PFSK-1 (cell line): ENCODE results near the gene CACHD1.

Experiments
- POLR2AphosphoS5 ChIP-seq: IDR thresholded peaks from 2 replicates; pipeline ENCODE4 v1.6.1; 2012; ENCODE audit warnings: low read depth, mild to moderate bottlenecking, control low read depth, low read length, moderate library complexity
- REST ChIP-seq, 2 experiments: IDR thresholded peaks; 2 replicates each; pipeline versions ENCODE4 v1.6.1 to v1.8.0; 2011 to 2012; ENCODE audit warnings: low read depth in 2 of 2, low read length in 2 of 2, control low read depth in 1 of 2, inconsistent platforms in 1 of 2, mild to moderate bottlenecking in 1 of 2, moderate library complexity in 1 of 2; ENCODE audit not compliant: insufficient read depth in 1 of 2
- SIN3A ChIP-seq: IDR thresholded peaks from 2 replicates; pipeline ENCODE4 v1.6.1; 2012; ENCODE audit warnings: mild to moderate bottlenecking, low read length, moderate library complexity, borderline replicate concordance; ENCODE audit not compliant: insufficient read depth

DNA sequence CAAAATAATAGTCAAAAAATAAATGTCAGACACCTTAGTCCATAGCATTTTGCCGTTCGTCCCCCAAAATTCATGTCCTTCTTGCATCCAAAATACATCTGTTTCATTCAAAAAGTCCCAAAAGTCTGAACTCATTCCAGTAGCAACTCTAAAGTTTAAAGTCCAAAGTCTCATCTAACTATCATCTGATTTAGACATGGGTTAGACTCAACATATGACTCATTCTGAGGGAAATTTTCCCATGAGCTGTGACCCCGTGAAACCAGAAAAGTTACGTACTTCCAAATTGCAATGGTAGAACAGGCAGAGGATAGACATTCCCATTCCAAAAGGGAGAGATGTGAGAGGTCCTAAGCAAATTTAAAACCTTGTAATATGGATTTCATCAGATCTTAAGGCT, 48.6 kb upstream of the CACHD1 start:
- TF ChIP-seq SIN3A = no peak
- no peak for TF ChIP-seq POLR2AphosphoS5
- no peak for TF ChIP-seq REST (IDR thresholded peaks at IDR 0.05; ENCODE audit: insufficient read depth in 1 of 2, low read depth in 2 of 2, low read length in 2 of 2)
